Measurements from ENCODE around the gene LRCH1. TPM values are rescaled to one million over a fixed set of nuclear protein-coding genes. Genes with fewer than 3 reads are reported as not detected.

Gene LRCH1
- total RNA-seq, 1 experiment from 2014 or later, result 11.7 TPM

DNA sequence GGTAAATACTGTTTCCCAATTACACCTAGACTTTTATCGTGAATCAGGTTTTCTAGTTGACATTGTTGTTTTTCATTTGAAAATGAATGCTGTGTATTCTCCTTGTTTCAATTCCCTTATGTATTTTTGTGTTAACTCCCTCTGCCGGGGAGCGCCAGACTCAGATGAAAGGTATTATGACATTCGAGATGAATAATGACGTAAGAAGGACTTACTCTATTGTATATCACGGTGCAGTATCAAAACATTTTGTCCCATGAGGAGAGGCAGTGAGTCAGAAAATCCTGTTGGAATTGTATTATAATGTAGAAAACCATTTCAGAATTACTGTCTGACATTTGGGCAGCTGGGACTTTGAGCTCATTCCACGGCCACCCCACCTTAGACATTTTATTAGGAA, 61.6 kb downstream of the LRCH1 start:
- Mint-ChIP-seq H3K9me3 (ENCODE audit: low read depth, unreplicated experiment) (no peaks in the 10 kb centered on the region), H3K36me3 (ENCODE audit: insufficient read depth, unreplicated experiment) (no peaks in the 10 kb centered on the region), H3K4me3 (ENCODE audit: low read depth, unreplicated experiment) (no peak overlapping the region), H3K4me1 (ENCODE audit: low read depth, unreplicated experiment) (peaks cover 36% of the 10 kb centered on the region), H3K27me3 (ENCODE audit: unreplicated experiment) (no peaks in the 10 kb centered on the region), H3K27ac (ENCODE audit: unreplicated experiment) (no peak overlapping the region)
- intact Hi-C loops (cut with micrococcal nuclease; ENCODE audit: unreplicated experiment), result no loop called here
- BruUV-seq (replicated peaks), result no TSS peak
- CTCF ChIA-PET, result no interaction called here
- TF ChIP-seq, protein P1, sequence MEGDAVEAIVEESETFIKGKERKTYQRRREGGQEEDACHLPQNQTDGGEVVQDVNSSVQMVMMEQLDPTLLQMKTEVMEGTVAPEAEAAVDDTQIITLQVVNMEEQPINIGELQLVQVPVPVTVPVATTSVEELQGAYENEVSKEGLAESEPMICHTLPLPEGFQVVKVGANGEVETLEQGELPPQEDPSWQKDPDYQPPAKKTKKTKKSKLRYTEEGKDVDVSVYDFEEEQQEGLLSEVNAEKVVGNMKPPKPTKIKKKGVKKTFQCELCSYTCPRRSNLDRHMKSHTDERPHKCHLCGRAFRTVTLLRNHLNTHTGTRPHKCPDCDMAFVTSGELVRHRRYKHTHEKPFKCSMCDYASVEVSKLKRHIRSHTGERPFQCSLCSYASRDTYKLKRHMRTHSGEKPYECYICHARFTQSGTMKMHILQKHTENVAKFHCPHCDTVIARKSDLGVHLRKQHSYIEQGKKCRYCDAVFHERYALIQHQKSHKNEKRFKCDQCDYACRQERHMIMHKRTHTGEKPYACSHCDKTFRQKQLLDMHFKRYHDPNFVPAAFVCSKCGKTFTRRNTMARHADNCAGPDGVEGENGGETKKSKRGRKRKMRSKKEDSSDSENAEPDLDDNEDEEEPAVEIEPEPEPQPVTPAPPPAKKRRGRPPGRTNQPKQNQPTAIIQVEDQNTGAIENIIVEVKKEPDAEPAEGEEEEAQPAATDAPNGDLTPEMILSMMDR (IDR thresholded peaks at IDR 0.05; ENCODE audit: unreplicated experiment), result no peak
- no peak for DNase-seq

DNA sequence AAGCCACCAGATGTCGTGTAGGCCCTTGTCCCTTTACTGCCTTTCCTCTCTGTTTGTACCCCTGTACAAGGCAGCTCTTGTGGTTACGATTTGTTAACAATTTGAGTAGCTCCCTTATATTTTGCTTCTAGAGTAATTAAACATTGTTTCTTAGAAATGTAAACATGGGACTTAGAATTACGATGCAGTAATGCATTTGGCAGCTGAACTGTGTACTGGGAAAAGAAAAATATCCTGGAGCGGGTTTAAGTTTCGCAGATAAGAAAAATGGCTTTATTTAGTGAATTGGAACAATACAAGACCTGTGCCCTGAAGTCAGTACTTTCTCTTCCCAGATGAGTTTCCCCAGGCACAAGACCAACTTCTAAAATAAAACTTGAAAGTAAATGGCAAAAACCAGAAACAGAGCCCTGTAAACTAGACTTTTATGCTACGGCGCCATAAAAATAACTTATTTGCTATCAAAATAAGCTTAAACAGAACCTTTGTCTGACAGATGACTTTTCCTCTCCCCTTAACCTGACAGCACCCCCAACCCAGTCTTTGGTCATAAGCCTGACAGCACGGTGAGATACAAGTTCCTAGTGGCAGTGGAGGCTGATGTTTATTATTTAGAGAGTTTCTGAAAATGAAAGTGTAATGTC, 63.0 kb downstream of the LRCH1 start:
- intact Hi-C loops (cut with micrococcal nuclease; ENCODE audit: unreplicated experiment), result no loop called here
- no peak for DNase-seq
- Mint-ChIP-seq H3K9me3 (ENCODE audit: low read depth, unreplicated experiment) (no peaks in the 10 kb centered on the region), H3K4me3 (ENCODE audit: low read depth, unreplicated experiment) (peak overlapping the region; percentile 46), H3K4me1 (ENCODE audit: low read depth, unreplicated experiment) (peaks cover 44% of the 10 kb centered on the region), H3K27ac (ENCODE audit: unreplicated experiment) (peak overlapping the region; percentile 3), H3K36me3 (ENCODE audit: insufficient read depth, unreplicated experiment) (no peaks in the 10 kb centered on the region), H3K27me3 (ENCODE audit: unreplicated experiment) (no peaks in the 10 kb centered on the region)
- TF ChIP-seq, protein P1 (IDR thresholded peaks at IDR 0.05; ENCODE audit: unreplicated experiment), result no peak
- no TSS peak for BruUV-seq (replicated peaks)
- CTCF ChIA-PET, result no interaction called here

DNA sequence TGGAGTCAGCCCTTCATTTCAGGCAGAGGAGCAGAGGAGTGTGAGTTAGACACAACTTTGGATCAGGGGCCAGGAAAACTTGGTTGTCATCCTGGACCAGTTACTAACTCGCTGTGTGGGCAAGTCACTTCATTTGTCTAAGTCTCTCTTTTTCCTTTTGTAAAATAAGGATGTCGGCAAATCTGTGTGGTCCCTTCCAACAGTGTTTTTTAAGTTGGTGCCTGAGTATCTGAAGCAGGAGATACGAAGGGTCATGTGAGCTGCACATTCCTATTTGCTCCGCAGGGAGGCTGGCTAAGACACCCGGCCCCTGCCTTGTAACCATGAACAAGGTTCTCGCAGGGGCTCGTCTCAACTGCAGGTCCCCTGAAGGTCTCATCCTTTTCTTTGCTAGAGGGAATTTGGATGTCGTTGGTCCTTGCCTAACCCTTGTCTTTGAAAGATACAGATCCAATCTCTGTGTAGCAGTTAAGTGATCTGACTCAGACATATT, 64.3 kb downstream of the LRCH1 start:
- TF ChIP-seq, protein P1 (IDR thresholded peaks at IDR 0.05; ENCODE audit: unreplicated experiment), result no peak
- Mint-ChIP-seq H3K9me3 (ENCODE audit: low read depth, unreplicated experiment) (no peaks in the 10 kb centered on the region), H3K36me3 (ENCODE audit: insufficient read depth, unreplicated experiment) (no peaks in the 10 kb centered on the region), H3K27ac (ENCODE audit: unreplicated experiment) (no peak overlapping the region), H3K4me3 (ENCODE audit: low read depth, unreplicated experiment) (peak overlapping the region; percentile 46), H3K4me1 (ENCODE audit: low read depth, unreplicated experiment) (peaks cover 54% of the 10 kb centered on the region), H3K27me3 (ENCODE audit: unreplicated experiment) (no peaks in the 10 kb centered on the region)
- CTCF ChIA-PET, result no interaction called here
- DNase-seq, result no peak
- no TSS peak for BruUV-seq (replicated peaks)
- intact Hi-C loops (cut with micrococcal nuclease; ENCODE audit: unreplicated experiment), result no loop called here

DNA sequence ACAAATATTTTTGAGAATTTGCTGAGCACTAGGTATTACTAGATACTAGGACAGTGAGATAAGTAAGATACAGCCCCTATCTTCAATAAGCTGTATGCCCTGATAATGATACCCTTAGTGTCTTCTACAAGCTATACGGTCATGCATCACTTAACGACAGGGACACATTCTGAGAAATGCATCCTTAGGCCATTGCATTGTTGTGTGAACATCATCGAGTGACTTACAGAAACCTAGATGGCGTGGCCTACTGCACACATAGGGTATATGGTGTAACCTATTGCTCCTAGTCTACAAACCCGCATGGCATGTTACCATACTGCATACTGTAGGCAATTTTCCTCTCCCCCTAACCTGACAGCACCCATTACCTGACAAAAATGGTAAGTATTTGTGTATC, 64.9 kb downstream of the LRCH1 start:
- TF ChIP-seq, protein P1 (IDR thresholded peaks at IDR 0.05; ENCODE audit: unreplicated experiment), result no peak
- no TSS peak for BruUV-seq (replicated peaks)
- Mint-ChIP-seq H3K27ac (ENCODE audit: unreplicated experiment) (no peak overlapping the region), H3K4me3 (ENCODE audit: low read depth, unreplicated experiment) (no peak overlapping the region), H3K9me3 (ENCODE audit: low read depth, unreplicated experiment) (no peaks in the 10 kb centered on the region), H3K36me3 (ENCODE audit: insufficient read depth, unreplicated experiment) (no peaks in the 10 kb centered on the region), H3K4me1 (ENCODE audit: low read depth, unreplicated experiment) (peaks cover 60% of the 10 kb centered on the region), H3K27me3 (ENCODE audit: unreplicated experiment) (no peaks in the 10 kb centered on the region)
- intact Hi-C loops (cut with micrococcal nuclease; ENCODE audit: unreplicated experiment), result no loop called here
- CTCF ChIA-PET, result no interaction called here
- DNase-seq, result no peak
